DND-41 (cell line): ENCODE measurements around the gene NFATC3.

Experiments
- EZH2 ChIP-seq: IDR thresholded peaks from 3 replicates; pipeline ENCODE4 v1.6.1; 2012; ENCODE audit warnings: borderline replicate concordance, low read depth, mild to moderate bottlenecking, moderate library complexity, low read length, inconsistent platforms; ENCODE audit not compliant: severe bottlenecking
- TF ChIP-seq, protein P1 (sequence below): IDR thresholded peaks from 2 replicates; pipeline ENCODE4 v1.5.1; 2012; ENCODE audit warnings: borderline replicate concordance, low read length, moderate library complexity, mild to moderate bottlenecking; ENCODE audit not compliant: poor library complexity, severe bottlenecking; ENCODE audit errors: extremely low read depth

DNA sequence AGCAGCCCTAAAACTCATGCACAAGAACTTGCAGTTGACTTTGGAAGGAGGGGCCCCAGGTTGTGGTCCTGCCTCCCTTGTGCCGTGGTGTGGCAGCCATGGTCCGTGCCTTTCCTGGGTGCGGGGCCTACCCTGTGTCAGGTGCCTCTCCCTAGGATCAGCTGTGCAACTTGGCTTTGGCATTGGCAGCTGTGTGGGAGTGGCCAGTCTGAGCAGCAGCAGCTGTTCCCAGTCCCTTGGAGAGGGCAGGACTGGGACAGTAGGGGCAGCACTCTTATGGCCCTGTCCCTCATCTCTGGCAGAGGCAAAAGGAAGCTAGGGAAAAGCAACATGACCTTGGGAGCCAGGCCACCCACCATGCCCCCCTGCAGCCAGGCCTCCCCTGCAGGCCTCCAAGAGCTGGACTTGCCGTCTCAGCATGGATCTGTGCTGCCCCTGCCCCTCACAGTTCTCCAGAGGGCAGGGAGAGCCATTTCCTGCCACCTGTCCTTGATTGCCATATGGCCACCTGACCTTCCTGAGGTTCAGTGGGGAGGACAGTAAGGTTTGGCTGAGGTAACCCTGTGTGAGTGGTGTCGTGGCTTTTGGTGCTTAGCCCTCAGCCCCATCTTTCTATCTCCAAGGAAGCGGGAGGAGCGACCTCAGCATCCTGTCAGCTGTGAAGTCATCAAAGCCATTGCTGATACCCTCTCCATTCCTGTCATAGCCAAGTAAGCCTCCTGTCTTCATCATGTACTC is 15.5 kb upstream of the NFATC3 start:
- TF ChIP-seq, protein P1, sequence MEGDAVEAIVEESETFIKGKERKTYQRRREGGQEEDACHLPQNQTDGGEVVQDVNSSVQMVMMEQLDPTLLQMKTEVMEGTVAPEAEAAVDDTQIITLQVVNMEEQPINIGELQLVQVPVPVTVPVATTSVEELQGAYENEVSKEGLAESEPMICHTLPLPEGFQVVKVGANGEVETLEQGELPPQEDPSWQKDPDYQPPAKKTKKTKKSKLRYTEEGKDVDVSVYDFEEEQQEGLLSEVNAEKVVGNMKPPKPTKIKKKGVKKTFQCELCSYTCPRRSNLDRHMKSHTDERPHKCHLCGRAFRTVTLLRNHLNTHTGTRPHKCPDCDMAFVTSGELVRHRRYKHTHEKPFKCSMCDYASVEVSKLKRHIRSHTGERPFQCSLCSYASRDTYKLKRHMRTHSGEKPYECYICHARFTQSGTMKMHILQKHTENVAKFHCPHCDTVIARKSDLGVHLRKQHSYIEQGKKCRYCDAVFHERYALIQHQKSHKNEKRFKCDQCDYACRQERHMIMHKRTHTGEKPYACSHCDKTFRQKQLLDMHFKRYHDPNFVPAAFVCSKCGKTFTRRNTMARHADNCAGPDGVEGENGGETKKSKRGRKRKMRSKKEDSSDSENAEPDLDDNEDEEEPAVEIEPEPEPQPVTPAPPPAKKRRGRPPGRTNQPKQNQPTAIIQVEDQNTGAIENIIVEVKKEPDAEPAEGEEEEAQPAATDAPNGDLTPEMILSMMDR, result no peak
- TF ChIP-seq EZH2, result no peak
